OCI-LY1 (cell line): Measurements from ENCODE around the gene CYP2W1.
A peak's percentile ranks its signal among the peaks of the same experiment; 100 is the strongest.

Experiments
- H2AFZ ChIP-seq: fragments of 200-600 bp; sonication (generic), shearing (Covaris generic); 2 replicates; pipeline ENCODE4 v1.6.0; 2014; ENCODE audit warnings: antibody characterized with exemption, mild to moderate bottlenecking, low read length
- H3F3A ChIP-seq: fragments of 200-600 bp; sonication (generic), shearing (Covaris generic); 2 replicates; pipeline ENCODE4 v1.6.0; 2014; ENCODE audit warnings: mild to moderate bottlenecking, antibody characterized with exemption, low read length, moderate library complexity; ENCODE audit not compliant: insufficient read depth
- H3K27ac ChIP-seq: fragments of 200-600 bp; sonication (generic); 2 replicates; pipeline ENCODE4 v1.5.1; 2014; ENCODE audit warnings: low read length, mixed run types, mild to moderate bottlenecking, low read depth; ENCODE audit not compliant: poor library complexity, severe bottlenecking
- H3K27me3 ChIP-seq: fragments of 200-600 bp; sonication (generic); 2 replicates; pipeline ENCODE4 v1.6.0; 2014; ENCODE audit warnings: antibody characterized with exemption, mild to moderate bottlenecking, low read length, moderate library complexity; ENCODE audit not compliant: insufficient read depth
- H3K36me3 ChIP-seq: fragments of 200-600 bp; sonication (generic); 2 replicates; pipeline ENCODE4 v1.6.1; 2014; ENCODE audit warnings: mild to moderate bottlenecking, antibody characterized with exemption, low read length, moderate library complexity, mixed read lengths; ENCODE audit not compliant: insufficient read depth
- H3K4me1 ChIP-seq: fragments of 200-600 bp; sonication (generic); 2 replicates; pipeline ENCODE4 v1.5.1; 2014; ENCODE audit warnings: mild to moderate bottlenecking, low read length, moderate library complexity; ENCODE audit not compliant: insufficient read depth, severe bottlenecking
- H3K4me2 ChIP-seq: fragments of 200-600 bp; sonication (generic), shearing (Covaris generic); 2 replicates; pipeline ENCODE4 v1.6.1; 2014; ENCODE audit warnings: low read length
- H3K4me3 ChIP-seq: fragments of 200-600 bp; sonication (generic); 2 replicates; pipeline ENCODE4 v1.5.1; 2014; ENCODE audit warnings: low read length, low read depth, mild to moderate bottlenecking, mixed read lengths; ENCODE audit not compliant: poor library complexity, severe bottlenecking
- H3K79me2 ChIP-seq: fragments of 200-600 bp; shearing (Covaris generic); 2 replicates; pipeline ENCODE4 v1.6.1; 2016; ENCODE audit warnings: mixed run types, low read length, mixed read lengths; ENCODE audit not compliant: insufficient read depth
- H3K9ac ChIP-seq: fragments of 200-600 bp; sonication (generic), shearing (Covaris generic); 2 replicates; pipeline ENCODE4 v1.6.1; 2014; ENCODE audit warnings: mild to moderate bottlenecking, low read length, mixed read lengths
- H3K9me2 ChIP-seq: fragments of 200-600 bp; sonication (generic), shearing (Covaris generic); 2 replicates; pipeline ENCODE4 v1.6.1; 2014; ENCODE audit warnings: low read depth, mild to moderate bottlenecking, low read length, mixed read lengths
- H3K9me3 ChIP-seq: fragments of 200-600 bp; shearing (Covaris generic); 2 replicates; pipeline ENCODE4 v1.6.1; 2014; ENCODE audit warnings: low read length, mixed read lengths
- H4K20me1 ChIP-seq: fragments of 200-600 bp; sonication (generic), shearing (Covaris generic); 2 replicates; pipeline ENCODE4 v1.6.0; 2016; ENCODE audit warnings: mild to moderate bottlenecking, low read length; ENCODE audit not compliant: insufficient read depth
- EZH2 ChIP-seq: fragments of 200-600 bp; sonication (generic), shearing (Covaris generic); IDR thresholded peaks from 2 replicates; pipeline ENCODE4 v1.8.0; 2017; ENCODE audit warnings: borderline replicate concordance, mixed run types, mild to moderate bottlenecking, antibody characterized with exemption, low read length, moderate library complexity, mixed read lengths
- TF ChIP-seq, protein P1 (sequence below): fragments of 200-600 bp; sonication (generic), shearing (Covaris generic); IDR thresholded peaks from 2 replicates; pipeline ENCODE4 v1.5.1; 2017; ENCODE audit warnings: mild to moderate bottlenecking, antibody characterized with exemption, low read length, moderate library complexity, mixed read lengths

CYP2W1 gene

GRCh38 chr7:1028044-1028770, 45.2 kb downstream of the CYP2W1 start:
- Histone ChIP-seq H2AFZ (no peak overlapping the region), H3K9me3 (no peaks in the 10 kb centered on the region), H3F3A (no peaks in the 10 kb centered on the region), H3K79me2 (no peaks in the 10 kb centered on the region), H3K9me2 (no peaks in the 10 kb centered on the region), H3K27ac (no peak overlapping the region), H3K4me1 (peaks cover 64% of the 10 kb centered on the region), H3K27me3 (peaks cover 4% of the 10 kb centered on the region; the same call in 1 of the 2 replicates), H3K4me2 (peak overlapping the region; percentile 65), H3K4me3 (peak overlapping the region; percentile 66), H3K9ac (peak overlapping the region; percentile 72), H3K36me3 (no peaks in the 10 kb centered on the region), H4K20me1 (no peaks in the 10 kb centered on the region)
- no peak for TF ChIP-seq EZH2
- TF ChIP-seq, protein P1, sequence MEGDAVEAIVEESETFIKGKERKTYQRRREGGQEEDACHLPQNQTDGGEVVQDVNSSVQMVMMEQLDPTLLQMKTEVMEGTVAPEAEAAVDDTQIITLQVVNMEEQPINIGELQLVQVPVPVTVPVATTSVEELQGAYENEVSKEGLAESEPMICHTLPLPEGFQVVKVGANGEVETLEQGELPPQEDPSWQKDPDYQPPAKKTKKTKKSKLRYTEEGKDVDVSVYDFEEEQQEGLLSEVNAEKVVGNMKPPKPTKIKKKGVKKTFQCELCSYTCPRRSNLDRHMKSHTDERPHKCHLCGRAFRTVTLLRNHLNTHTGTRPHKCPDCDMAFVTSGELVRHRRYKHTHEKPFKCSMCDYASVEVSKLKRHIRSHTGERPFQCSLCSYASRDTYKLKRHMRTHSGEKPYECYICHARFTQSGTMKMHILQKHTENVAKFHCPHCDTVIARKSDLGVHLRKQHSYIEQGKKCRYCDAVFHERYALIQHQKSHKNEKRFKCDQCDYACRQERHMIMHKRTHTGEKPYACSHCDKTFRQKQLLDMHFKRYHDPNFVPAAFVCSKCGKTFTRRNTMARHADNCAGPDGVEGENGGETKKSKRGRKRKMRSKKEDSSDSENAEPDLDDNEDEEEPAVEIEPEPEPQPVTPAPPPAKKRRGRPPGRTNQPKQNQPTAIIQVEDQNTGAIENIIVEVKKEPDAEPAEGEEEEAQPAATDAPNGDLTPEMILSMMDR, result no peak

DNA sequence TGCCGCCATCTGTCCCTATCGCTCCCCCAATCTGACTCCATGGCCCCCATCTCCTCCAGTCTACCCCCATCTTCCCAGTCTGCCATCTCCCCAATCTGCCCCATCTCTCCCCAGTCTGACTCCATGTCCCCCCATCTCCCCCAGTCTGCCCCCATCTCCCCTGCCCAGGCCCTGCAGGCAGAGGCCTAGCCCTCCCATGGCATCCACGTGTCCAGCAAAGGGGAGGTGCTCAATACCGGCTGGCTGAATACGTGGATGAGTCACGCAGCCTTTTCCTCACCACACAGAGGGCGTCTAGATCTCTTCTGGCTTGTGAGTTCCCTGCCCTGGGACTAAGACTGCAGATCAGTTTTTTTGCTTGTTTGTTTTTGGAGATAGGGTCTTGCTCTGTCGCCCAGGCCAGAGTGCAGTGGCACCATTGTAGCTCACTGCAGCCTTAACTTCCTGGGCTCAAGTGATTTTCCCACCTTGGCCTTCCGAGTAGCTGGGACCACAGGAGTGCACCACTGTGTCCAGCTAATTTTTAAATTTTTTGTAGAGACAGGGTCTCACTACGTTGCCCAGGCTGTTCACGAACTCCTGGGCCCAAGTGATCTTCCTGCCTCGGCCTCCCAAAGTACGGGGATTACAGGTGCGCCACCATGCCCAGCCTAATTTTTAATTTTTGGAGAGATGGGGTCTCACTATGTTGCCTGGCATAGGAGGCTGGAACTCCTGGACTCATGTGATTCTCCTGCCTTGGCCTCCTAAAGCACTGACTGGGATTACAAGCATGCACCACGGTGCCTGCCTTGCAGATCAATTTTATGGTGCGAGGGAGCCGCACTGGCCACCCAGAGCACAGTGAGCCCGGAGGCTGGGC, 46.0 kb downstream of the CYP2W1 start:
- no peak overlapping the region for H3K27ac ChIP-seq
- H3K9ac ChIP-seq, result peak overlapping the region; percentile 72
- H3K9me2 ChIP-seq, result no peaks in the 10 kb centered on the region
- H3K36me3 ChIP-seq, result no peaks in the 10 kb centered on the region
- peak overlapping the region; percentile 65 for H3K4me2 ChIP-seq
- no peak overlapping the region for H2AFZ ChIP-seq
- no peaks in the 10 kb centered on the region for H3F3A ChIP-seq
- H3K4me3 ChIP-seq, result peak overlapping the region; percentile 66
- peaks cover 4% of the 10 kb centered on the region; the same call in 1 of the 2 replicates for H3K27me3 ChIP-seq
- no peaks in the 10 kb centered on the region for H4K20me1 ChIP-seq
- H3K79me2 ChIP-seq, result no peaks in the 10 kb centered on the region
- TF ChIP-seq, protein P1, result no peak
- no peak for TF ChIP-seq EZH2
- H3K9me3 ChIP-seq, result no peaks in the 10 kb centered on the region
- peaks cover 56% of the 10 kb centered on the region for H3K4me1 ChIP-seq

DNA sequence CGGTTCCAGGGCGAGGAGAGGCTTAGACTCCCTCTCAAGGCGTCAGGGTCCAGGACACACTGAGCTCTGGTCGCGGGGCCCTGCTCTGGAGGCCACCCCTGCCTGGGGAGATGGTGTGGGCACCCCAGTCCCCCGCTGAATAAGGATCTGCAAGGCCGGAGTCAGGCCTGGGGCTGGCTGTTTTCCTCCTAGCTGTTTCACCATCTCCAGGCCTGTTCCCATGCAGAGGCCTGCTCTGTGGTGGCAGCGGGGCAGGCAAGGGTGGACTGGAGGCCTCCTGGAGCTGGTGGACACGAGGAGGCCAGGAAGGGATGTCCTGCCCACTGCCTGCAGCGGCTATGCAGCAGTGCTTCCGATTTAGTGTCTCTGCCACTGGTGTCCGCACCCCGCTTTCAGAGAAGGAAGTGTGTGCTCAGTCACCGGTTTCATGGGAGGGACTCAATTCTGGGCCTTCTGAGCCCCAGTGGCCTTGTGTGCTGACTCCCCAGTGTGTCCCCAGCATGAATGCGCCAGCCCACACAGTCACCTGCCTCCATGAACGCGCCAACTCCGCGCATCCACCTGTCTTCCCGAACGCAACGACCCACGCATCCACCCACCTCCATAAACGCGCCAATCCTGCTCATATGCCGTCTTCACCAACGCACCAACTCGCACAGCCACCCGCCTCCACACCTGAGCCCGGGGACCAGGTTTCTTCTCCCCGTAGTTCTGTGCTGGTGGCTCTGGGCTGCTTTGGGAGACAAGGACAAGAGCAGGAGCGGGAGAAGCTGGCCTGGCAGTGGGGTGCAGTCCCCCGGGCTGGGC, 46.9 kb downstream of the CYP2W1 start:
- H3K9ac ChIP-seq, result no peak overlapping the region; the same call in 1 of the 2 replicates
- H2AFZ ChIP-seq, result no peak overlapping the region
- H3K4me1 ChIP-seq, result peaks cover 48% of the 10 kb centered on the region
- TF ChIP-seq, protein P1, result no peak
- no peak for TF ChIP-seq EZH2
- H4K20me1 ChIP-seq, result no peaks in the 10 kb centered on the region
- no peaks in the 10 kb centered on the region for H3K79me2 ChIP-seq
- no peaks in the 10 kb centered on the region for H3K36me3 ChIP-seq
- no peak overlapping the region for H3K27ac ChIP-seq
- H3K9me3 ChIP-seq, result no peaks in the 10 kb centered on the region
- H3K4me3 ChIP-seq, result peak overlapping the region; percentile 66
- H3K4me2 ChIP-seq, result no peak overlapping the region; the same call in 1 of the 2 replicates
- H3K9me2 ChIP-seq, result no peaks in the 10 kb centered on the region
- H3F3A ChIP-seq, result no peaks in the 10 kb centered on the region
- peaks cover 4% of the 10 kb centered on the region; the same call in 1 of the 2 replicates for H3K27me3 ChIP-seq
